Pons (tissue), 1 donor: ENCODE data around the gene DLGAP1.

Experiments used
- DNase-seq: peaks from one replicate; pipeline ENCODE4 v3.0.0-alpha.2; 2016; ENCODE audit warnings: low spot score

Gene DLGAP1

DNA sequence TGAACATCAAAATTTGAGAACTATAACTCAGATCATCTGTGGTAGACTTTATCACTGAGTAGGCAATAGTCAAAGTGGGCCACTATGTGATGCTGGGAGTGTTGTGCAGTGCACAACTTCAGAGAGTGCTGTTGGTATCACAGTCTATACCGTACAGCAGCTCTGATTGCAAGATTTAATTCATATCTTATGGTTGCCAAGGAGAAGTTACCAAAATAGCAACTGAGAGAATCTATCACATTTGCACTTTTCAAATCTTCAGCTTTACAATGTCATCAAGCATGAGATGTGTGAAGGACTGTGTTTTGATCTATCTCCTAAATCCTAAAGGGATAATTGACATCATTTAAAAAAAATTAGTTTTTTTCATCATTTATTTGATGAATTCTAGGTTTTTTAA is 216.1 kb downstream of the DLGAP1 start:
- no peak for DNase-seq

DNA sequence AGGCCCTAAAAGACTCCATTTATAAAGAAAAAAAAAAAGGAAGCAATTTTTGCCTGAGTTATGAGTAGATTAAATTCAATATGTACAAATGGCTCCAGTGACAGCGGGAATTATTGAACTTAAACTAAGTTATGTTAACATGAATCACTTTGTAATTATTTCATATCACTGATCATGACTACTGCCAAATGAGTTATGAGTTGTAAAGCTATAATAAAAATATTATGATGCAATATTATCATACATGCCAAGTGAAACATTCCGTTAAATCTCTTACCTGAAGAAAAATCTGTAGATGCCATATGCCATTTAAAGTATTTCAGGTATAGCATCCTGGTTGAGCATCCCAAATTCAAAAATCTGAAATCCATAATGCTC is 217.5 kb downstream of the DLGAP1 start:
- no peak for DNase-seq

DNA sequence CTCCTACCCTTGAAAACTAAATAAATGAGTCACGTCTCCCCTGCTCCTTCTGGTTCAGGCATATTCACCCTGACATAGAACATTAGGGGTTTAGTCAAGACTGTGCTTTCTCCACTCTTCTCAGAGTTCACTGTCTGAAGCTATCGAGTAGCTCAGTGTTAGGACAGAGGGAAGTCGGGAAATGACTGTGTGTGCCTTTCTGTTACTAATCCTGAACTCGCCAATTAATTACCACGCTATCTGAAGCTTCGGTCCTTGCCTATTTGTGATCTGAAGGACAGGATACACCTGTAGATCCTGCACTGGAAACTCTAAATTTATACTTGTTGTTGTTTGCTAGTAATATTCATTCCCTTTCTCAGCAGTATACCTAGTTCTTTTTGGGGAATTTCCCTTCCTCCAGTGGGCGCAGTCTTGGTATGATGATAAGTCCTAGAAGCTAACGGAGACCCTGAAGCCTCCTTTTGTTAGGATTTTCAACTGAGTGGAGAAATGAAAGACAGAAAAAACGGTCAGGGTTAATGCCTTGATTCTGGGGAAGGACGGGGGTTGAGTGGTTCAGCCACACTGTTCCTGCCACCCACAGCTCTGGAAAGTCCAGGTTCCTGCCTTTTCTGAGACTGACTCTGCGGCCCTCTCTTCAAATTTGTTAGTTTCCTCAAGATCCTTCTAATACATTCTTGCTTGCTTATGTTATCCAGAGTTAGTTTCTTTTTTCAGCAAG is 218.0 kb downstream of the DLGAP1 start:
- no peak for DNase-seq

DNA sequence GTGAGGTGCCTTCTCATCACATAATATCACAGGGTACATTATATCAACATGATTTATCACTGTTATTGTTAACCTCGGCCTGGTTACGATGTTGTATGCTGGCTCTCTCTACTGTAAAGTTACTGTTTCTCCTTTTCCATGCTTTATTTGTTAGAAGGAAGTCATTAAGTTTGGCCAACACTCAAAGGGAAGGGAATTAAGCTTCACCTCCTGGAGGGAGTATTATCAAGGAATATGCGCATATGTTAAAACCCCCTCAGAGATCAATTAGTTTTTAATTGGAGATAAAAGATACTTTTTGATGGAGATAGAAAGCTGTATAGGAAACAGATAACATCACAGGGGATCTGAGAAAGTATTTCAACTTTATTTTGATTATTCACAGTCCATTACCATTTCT is 221.6 kb downstream of the DLGAP1 start:
- DNase-seq: no peak

DNA sequence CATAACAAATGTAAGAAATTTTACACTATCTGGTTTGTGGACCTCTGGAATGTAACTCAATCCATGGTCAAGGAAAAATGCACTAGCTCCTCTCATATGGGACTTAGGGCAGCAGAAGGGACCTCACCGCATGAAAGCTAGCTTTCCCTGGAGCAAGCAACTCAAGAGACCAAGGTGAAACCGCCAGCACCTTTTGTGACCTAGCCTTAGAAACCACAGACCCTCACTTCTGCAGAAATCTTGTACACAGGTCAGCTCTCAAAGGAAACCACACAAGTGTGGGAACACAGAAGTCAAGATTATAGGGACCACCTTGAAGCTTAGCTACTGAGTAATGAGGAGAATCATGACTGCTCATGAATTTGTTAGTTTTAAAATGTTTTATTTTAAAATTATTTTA is 222.5 kb downstream of the DLGAP1 start:
- DNase-seq: no peak

DNA sequence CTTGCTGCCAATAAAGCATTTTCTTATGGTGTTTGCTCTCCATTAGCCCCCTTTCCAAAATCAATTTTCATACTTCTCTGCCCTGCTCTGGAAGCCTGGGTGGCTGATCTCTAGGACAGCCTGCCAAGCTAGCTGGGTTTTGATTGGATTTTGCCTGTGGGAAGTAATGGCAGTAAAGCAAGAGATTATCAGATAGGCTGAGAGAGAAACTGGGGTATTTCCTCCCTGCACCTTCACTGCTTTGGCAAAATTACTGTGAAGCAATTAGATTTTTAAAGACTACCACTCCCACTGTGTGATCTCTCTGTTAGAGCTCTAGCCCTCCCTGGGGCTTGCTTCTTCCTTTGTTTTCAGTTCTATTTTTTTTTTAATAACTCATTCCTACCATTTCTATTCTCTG is 223.8 kb downstream of the DLGAP1 start:
- no peak for DNase-seq

DNA sequence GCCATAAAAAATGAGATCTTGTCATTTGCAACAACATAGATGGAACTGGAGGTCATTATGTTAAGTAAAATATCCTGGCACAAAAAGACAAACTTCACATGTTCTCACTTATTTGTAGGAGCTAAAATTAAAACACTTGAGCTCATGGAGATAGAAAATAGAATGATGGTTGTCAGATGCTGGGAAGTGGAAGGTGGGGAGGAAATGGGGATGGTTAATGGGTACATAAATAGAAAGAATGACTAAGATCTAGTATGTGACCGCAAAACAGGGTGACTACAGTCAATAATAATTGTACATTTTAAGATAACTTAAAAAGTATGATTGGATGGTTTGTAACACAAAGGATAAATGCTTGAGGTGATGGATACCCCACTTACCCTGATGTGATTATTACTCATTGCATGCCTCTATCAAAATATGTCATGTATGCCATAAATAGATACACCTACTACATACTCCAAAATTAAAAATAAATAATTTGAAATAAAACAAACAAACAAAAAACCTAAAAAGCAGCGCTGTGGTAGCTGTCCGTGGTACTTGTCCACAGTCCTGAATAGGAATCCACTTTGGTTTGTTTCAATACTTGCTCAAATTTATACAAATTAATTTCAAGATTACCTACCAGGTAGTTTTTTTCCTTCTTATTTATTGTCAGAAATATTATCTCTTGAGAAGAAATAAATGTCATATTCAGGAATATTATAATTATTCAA is 224.5 kb downstream of the DLGAP1 start:
- no peak for DNase-seq

DNA sequence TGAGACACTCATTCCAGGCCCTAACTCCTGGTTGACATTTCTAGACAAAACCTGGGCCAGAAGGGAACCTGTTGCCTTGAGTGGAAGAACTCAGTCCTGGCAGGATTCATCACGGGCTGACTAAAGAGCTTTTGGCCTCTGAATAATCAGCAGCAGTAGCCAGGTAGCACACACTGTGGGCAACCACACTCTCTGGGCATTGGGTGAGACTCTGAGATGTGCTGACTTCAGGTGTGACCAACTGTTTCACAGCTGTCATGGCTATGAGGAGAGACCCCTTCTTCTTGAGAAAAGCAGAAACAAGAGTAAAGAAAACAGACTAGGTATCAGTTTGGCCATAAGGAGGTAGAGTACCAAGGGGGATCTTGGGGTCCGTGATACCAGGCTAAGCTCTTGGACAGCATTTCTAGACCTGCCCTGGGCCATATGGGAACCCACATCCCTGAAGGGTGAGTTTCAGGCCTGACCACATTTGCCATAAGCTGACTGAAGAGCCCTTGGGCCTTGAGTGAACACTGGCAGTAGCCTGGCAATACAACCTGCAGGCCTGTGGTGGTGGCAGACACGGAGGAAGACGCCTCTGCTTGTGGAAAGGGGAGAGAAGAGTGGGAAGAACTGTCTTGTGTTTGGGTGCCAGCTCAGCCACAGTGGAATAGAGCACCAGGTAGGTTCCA is 230.9 kb downstream of the DLGAP1 start:
- no peak for DNase-seq

DNA sequence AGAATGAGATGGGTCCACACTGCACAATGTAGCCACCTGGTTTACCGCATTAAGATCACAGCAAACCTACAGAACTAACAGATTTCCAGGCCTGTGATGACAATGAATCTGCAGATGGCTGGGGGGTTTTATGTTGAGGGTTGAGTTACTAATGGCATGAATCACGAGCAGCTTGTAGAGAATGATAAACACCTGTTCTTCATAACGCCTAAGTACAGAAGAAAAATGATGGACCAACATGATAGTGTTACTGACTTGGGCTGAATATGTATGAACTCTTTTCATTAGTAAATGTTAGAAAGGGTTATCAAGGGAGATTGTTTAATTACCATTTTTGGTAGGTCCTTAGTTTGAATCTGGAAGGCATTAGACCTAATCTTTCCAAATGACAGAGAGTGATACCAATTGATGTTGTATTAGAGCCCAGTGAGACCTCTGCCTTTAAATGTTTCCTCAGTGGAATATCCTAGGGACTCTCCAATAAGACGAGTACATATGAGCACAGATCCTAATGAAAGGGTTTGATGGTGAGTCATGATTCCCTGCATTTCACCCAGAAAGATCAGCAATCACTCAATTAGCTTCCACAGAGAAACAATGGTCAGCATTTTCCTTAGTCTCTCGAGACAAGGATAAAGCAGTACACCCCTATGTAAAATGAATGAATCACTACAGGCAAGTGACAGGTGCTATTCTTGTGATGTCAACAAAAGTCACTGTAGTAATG is 243.8 kb downstream of the DLGAP1 start:
- DNase-seq: no peak

DNA sequence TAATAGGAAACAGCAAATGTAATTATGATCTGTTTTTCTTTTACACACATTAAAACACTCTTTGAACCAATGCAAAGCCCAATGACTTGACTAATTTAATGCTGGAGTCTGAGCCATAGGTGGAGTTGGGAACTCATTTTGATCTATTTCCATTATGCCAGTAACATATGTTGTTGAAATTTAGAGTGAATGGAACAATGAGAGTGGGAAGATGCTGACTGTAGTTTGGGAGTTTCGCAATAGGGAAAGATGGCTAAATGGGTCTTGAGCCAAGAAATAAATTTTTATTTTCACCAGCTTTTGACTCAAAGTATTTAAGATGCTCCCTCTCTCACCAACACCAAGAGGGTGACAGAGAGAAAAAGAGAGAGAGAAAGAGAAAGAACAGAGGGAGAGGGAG is 246.7 kb downstream of the DLGAP1 start:
- DNase-seq: no peak

DNA sequence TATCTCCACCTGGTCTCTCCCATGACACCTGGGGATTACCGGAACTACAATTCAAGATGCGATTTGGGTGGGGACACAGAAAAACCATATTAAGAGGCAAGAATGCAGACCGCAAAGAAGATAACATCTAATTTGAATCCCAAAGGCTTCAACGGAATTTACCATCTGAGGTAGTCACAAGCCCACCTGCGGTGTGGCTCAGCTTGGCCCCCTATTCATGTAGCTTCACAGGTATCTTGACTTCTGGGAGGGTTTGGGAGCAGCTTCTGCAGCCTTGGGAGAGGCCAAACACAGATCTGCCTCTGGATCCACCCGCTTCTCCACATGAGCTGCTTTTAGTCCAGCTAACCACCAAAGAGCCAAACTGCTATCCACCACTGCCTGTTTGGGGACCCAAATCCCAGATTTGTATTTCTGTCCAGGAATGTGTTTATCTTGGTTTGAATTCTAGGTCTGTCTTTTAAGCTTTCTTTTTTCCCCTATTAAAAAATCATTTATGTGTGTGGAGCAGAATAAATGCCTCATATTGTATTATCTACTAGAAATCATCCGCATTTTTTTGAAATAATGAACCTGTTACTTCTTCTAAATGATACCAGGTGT is 247.6 kb downstream of the DLGAP1 start:
- DNase-seq: no peak

DNA sequence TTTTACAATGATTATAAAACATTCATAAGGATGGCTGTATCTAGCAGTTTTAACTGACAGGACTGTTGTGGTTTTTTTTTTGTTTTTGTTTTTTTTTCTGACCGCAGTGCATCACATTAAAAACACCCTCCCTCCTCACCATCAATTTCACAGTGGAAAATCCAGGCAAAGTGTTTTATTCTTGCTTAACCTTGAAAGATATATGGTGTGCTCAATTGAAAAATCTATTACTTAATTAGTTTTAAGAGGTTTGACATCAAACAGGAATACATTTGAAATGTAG is 250.7 kb downstream of the DLGAP1 start:
- DNase-seq: no peak

DNA sequence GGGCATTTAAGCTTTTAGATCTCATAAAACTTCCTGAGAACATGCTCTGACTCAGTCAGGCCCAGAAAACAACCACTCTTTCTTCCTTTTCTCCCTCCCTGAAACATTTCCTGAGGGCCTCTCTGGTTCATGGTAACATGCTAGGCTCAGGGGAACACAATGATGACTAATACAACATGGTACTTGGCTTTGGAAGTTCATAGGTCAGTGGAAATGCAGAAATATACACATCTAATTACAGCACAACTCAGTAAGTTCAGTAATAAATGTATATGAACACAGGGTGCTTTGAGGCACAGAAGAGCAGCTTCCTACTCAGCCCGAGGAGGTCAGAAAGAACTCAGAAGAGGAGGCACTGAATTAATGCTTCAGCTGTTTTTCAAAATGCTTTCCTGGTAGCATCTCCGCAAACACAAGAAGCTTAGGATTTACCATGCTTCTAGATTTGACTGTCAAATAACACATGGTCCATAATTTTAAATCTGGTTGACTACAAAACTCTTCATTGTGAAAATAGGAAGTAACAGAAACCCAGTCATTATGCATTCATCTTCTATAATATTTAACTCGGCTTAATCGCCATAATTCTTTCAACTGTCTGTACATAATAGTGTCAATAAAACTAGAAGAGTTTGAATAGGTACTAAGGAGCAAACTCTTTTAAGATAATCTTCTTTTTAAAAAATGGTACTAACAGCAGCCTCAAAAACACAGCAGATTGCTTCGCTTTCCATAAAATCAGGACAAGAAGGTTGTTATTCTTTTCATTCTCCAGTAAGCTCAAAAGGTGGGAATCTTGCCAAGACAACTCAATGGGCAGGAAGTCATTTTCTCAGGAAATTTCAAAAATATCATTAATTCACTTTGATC is 251.3 kb downstream of the DLGAP1 start:
- DNase-seq: no peak

DNA sequence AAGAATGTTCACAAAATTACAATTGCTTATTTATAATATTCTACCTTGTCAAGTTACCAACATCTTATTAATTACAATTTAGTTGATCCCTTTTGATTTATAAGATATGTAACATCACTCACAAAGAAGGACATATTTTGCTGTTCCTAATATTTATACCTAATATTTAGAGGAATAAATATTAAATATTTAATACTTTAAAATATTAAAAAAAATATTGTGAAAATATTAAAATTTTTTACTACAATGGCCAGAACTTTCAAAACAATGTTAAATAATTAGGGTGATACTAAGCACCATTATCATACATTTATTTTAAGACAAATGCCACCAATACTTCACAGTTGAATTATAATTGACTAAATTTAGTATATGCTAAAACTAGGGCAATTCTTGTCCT is 254.7 kb downstream of the DLGAP1 start:
- DNase-seq: no peak

DNA sequence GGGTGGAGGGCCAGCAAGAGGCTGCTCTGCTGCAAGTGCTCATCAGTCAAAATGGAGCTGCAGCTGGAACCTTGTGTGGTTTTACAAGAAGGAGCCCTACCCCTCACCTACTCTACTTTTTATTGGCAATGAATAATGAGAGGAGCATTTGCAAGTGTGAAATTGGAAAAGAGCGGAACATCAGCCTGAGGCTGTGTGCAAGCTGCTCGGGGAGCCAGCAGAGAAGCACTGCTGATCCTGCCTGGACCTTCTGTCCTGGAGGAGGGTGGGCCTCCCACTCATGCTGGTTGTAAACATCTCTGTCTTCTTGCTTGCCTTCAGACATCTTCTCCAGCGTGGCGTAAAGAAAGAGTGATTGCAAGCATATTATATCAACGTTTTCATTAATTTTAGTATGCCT is 256.2 kb downstream of the DLGAP1 start:
- no peak for DNase-seq

DNA sequence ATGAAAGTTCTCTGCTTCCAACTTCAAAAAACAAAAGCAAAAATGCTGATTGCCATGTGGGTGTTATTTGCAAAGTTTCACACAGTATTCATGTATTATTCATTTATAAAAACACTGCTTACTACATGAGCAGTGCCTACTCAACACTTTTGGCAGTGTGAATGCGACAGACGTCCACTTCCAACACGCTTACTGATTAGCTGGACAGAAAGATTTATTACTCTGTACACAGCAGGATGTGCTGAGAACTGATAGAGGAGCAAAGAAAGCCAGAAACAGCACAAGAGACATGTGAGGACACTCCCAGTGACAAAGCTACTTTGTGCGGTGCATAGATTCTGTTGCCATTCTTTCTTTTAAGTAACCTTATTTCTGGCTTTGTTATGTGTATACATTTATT is 258.8 kb downstream of the DLGAP1 start:
- DNase-seq: no peak

DNA sequence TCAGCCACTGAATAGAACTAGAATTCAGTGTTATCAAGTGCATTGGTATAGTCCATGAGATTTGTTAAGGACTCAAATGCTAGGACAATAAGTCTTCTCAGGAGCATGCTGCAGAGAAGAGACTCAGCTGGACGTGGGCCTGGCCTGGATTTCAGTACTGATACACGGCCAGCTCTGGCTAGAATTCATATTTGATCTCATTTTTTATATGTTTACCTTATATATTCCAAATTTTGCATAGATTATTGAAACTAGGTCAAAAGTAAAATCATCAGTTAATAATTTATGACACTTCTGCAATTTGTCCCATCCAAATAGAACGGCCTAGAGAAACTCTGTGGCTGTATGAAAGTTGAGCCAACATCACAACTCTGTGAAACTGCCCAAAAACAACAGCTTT is 262.0 kb downstream of the DLGAP1 start:
- no peak for DNase-seq

DNA sequence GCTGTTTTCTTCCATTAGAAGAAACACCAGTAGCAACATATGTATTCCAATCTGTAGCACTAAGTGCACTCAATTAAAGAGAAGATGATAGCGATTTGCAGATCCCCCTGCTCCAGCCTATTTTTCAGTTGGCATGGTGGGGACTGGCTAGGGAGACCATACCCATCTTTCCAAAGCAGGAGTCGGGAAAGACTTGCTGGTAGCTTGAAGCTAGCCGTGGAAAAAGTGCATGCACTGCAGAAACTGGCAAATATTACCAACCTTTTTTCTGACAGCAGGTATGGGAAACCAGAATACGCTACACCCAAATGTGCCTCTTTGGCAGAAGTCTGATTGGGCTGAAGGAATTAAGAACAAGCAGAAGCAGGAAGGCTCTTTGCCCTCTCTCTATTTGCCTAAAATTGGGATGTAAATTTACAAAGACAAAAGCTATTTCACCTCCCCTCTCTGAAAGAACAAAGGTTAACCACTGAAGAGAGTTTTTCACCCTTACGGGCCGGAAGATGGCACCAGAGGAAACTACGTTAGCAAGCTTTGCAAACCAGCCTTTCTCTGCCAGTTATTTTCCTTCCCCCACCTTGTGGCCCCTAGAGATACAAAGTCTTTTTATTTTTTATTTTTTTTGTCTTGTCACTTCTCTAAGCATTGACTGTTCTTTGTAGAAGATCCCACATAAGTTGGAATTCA is 273.1 kb downstream of the DLGAP1 start:
- no peak for DNase-seq

DNA sequence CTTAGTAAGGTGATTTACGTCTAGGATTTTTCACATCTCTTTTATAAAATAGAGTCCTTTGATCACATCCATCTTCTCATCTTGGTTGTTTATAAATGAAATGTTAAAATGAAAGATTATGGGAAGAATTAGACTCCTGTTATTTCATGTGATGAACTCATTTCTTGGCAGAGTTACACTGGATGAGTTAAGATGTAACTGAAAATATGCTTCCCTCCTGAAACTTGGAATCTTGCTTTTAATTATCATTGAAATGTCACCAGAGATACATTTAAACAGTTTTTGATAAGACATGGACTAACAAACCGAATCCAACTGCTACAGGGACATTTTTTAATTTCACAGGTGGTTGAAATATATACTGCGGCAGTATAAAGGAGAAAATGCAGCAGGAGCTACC is 274.0 kb downstream of the DLGAP1 start:
- no peak for DNase-seq

DNA sequence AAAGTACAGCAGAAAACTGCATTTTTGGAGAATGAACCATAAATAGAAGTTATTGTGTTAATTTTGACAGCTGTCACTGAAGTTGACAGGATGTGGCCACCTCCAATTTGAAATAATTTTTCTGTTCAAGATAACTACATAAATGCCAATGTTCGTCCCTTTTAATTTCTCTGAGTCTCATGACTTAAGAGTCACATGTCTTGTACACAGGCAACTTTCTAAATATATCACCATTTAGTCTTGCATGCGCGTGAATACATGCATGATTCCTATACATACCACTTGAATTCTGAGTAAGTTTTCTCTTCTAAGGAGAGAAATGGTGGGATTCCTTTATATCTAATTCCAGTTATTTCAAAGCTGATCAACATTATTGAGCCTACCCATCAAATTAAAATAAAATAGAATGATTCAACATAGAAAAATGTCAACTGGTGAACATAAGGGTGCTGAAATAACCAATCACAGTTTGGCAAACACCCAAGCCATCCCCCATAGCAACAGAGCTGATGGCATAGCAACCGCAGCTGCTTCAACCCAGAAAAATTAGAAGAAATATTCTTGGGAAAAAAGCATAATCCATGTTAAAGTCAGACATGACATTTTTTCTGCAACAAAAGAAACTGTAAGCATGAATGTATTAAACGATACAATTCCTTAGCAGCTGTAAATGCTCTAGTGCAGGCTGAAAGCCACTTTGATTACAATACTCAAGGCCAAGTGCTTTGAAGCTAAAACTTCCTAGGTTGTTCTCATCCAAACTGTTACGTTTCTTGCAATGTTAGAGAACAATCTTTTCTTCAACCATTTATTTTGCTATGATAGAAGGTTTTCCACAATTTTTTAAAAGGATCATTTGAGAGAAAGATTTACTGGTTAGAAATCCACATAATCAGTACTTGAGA is 282.7 kb downstream of the DLGAP1 start:
- DNase-seq: no peak
